Measurements from ENCODE around the gene PLA2G2A. TPM values are rescaled to one million over a fixed set of nuclear protein-coding genes. Genes with fewer than 3 reads are reported as not detected.
"Not testable (repeated sequence)": the region's sequence is repeated elsewhere in the genome, so short reads cannot be mapped to it uniquely, and the experiment has no call there.

PLA2G2A gene
- total RNA-seq, 2 donors from 2014 or later, result 9.3 to 57.7 TPM

- H3K27ac ChIP-seq, result no peak overlapping the region
- H3K27me3 ChIP-seq, result no peaks in the 10 kb centered on the region
- H3K4me3 ChIP-seq, result no peak overlapping the region
- intact Hi-C loops (cut with DNase I), result no loop called here
- 0% methylated on average over 1 of the region's 1 CpG for WGBS, 2 donors
- no peaks in the 10 kb centered on the region for H3K9me3 ChIP-seq
- TF ChIP-seq POLR2A (IDR thresholded peaks at IDR 0.05) (no peak), CTCF (IDR thresholded peaks at IDR 0.05) (no peak)
- ATAC-seq (no peak), DNase-seq (no peak)
- no peaks in the 10 kb centered on the region for H3K4me1 ChIP-seq
- H3K36me3 ChIP-seq (replicated peaks in 1 of 2; ENCODE audit: insufficient read depth in 1 of 2, low read depth in 2 of 2), result no peaks in the 10 kb centered on the region
Observed at GRCh38 chr1:19932866-19933265, 46.6 kb downstream of the PLA2G2A start.

GRCh38 chr1:19927130-19927421, 52.3 kb downstream of the PLA2G2A start:
- H3K27ac ChIP-seq; intact Hi-C loops (cut with DNase I): not testable (repeated sequence)

GRCh38 chr1:19926296-19927129, 52.9 kb downstream of the PLA2G2A start:
- intact Hi-C loops (cut with DNase I), result no loop called here
- ATAC-seq, result no peak
- Histone ChIP-seq H3K36me3 (replicated peaks in 1 of 2; ENCODE audit: insufficient read depth in 1 of 2, low read depth in 2 of 2) (no peaks in the 10 kb centered on the region), H3K27ac (no peak overlapping the region), H3K4me1 (no peaks in the 10 kb centered on the region), H3K4me3 (no peak overlapping the region), H3K27me3 (no peaks in the 10 kb centered on the region), H3K9me3 (no peaks in the 10 kb centered on the region)
- no peak for TF ChIP-seq POLR2A (IDR thresholded peaks at IDR 0.05)
- DNase-seq, result no peak
- 55 to 62% methylated on average over 8 of the region's 8 CpGs for WGBS, 2 donors

More at GRCh38 chr1:19927130-19927421, 52.3 kb downstream of the PLA2G2A start:
- not testable (repeated sequence) for H3K36me3 ChIP-seq (replicated peaks in 1 of 2; ENCODE audit: insufficient read depth in 1 of 2, low read depth in 2 of 2); H3K27me3 ChIP-seq; H3K9me3 ChIP-seq; DNase-seq; ATAC-seq; H3K4me3 ChIP-seq; H3K4me1 ChIP-seq
- 44 to 54% methylated on average over 3 of the region's 3 CpGs for WGBS, 2 donors

Other genes with a start within 250 kb of the PLA2G2A start
- 10 to 100 TPM; 31.3 to 36.3 TPM for gene TMCO4, start 179.7 kb downstream of the PLA2G2A start, total RNA-seq
- gene RNF186, start 164.3 kb downstream of the PLA2G2A start, total RNA-seq, result 10 to 100 TPM in 1 of 2 donors, 1 to 10 TPM in 1; 9.2 to 32.9 TPM
- gene OTUD3, start 97.2 kb downstream of the PLA2G2A start, total RNA-seq, result 1 to 10 TPM; 3.6 to 4.9 TPM
- not detected for gene PLA2G2E, start 56.0 kb downstream of the PLA2G2A start, total RNA-seq
- 1 to 10 TPM in 1 of 2 donors, under 1 TPM in 1; 0.52 to 5.9 TPM for gene PLA2G5, start 90.6 kb upstream of the PLA2G2A start, total RNA-seq
- gene PLA2G2D, start 139.9 kb upstream of the PLA2G2A start, total RNA-seq, result not detected
- not detected for gene PLA2G2F, start 159.7 kb upstream of the PLA2G2A start, total RNA-seq
- 1 to 10 TPM in 1 of 2 donors, under 1 TPM in 1; under 0.01 to 1.0 TPM for gene UBXN10, start 206.5 kb upstream of the PLA2G2A start, total RNA-seq
- gene PLA2G2C, start 206.9 kb upstream of the PLA2G2A start, total RNA-seq, result not detected